ENCODE measurements around the gene ARHGEF16. TPM values are rescaled to one million over a fixed set of nuclear protein-coding genes. Genes with fewer than 3 reads are reported as not detected.

Gene ARHGEF16
- total RNA-seq, 2 experiments from 2014 or later = not detected

- H3K27me3 Mint-ChIP-seq = no peaks in the 10 kb centered on the region
- ChIA-PET POLR2A (no interaction called here), CTCF (no interaction called here)
- no peak overlapping the region for H3K4me3 Mint-ChIP-seq
- no peaks in the 10 kb centered on the region for H3K36me3 Mint-ChIP-seq (ENCODE audit: low read depth)
- no peak overlapping the region for H3K27ac Mint-ChIP-seq
- H3K9me3 Mint-ChIP-seq = no peaks in the 10 kb centered on the region
- DNase-seq = no peak
- no peaks in the 10 kb centered on the region for H3K4me1 Mint-ChIP-seq
These were observed 12.1 kb downstream of the ARHGEF16 start for GRCh38 chr1:3466366-3467075.

- no peaks in the 10 kb centered on the region for H3K27me3 Mint-ChIP-seq
- H3K4me3 Mint-ChIP-seq = no peak overlapping the region
- CTCF ChIA-PET = no interaction called here
- H3K4me1 Mint-ChIP-seq = no peaks in the 10 kb centered on the region
- no peak overlapping the region for H3K27ac Mint-ChIP-seq
- POLR2A ChIA-PET = no interaction called here
- DNase-seq = no peak
- H3K36me3 Mint-ChIP-seq (ENCODE audit: low read depth) = no peaks in the 10 kb centered on the region
- no peaks in the 10 kb centered on the region for H3K9me3 Mint-ChIP-seq
These were observed 12.9 kb downstream of the ARHGEF16 start for GRCh38 chr1:3467096-3468036.

GRCh38 chr1:3468236-3469103 is 14.0 kb downstream of the ARHGEF16 start:
- Mint-ChIP-seq H3K27me3 (no peaks in the 10 kb centered on the region), H3K27ac (no peak overlapping the region), H3K9me3 (no peaks in the 10 kb centered on the region), H3K36me3 (ENCODE audit: low read depth) (no peaks in the 10 kb centered on the region), H3K4me1 (no peaks in the 10 kb centered on the region), H3K4me3 (no peak overlapping the region)
- CTCF ChIA-PET = no interaction called here
- no peak for DNase-seq
- POLR2A ChIA-PET = no interaction called here

- ChIA-PET CTCF (no interaction called here), POLR2A (no interaction called here)
- H3K4me1 Mint-ChIP-seq = no peaks in the 10 kb centered on the region
- DNase-seq = no peak
- no peaks in the 10 kb centered on the region for H3K9me3 Mint-ChIP-seq
- H3K27me3 Mint-ChIP-seq = no peaks in the 10 kb centered on the region
- no peak overlapping the region for H3K4me3 Mint-ChIP-seq
- no peak overlapping the region for H3K27ac Mint-ChIP-seq
- no peaks in the 10 kb centered on the region for H3K36me3 Mint-ChIP-seq (ENCODE audit: low read depth)
These were observed 14.8 kb downstream of the ARHGEF16 start for GRCh38 chr1:3469104-3469848.

- Mint-ChIP-seq H3K36me3 (ENCODE audit: low read depth) (no peaks in the 10 kb centered on the region), H3K4me3 (no peak overlapping the region), H3K27me3 (no peaks in the 10 kb centered on the region), H3K9me3 (no peaks in the 10 kb centered on the region), H3K27ac (no peak overlapping the region), H3K4me1 (no peaks in the 10 kb centered on the region)
- POLR2A ChIA-PET = no interaction called here
- CTCF ChIA-PET = no interaction called here
- no peak for DNase-seq
These were observed 15.6 kb downstream of the ARHGEF16 start for GRCh38 chr1:3469849-3470649.

GRCh38 chr1:3470650-3471355 is 16.3 kb downstream of the ARHGEF16 start:
- Mint-ChIP-seq H3K27ac (no peak overlapping the region), H3K4me3 (no peak overlapping the region), H3K9me3 (no peaks in the 10 kb centered on the region), H3K27me3 (no peaks in the 10 kb centered on the region), H3K4me1 (no peaks in the 10 kb centered on the region), H3K36me3 (ENCODE audit: low read depth) (no peaks in the 10 kb centered on the region)
- no peak for DNase-seq
- CTCF ChIA-PET = no interaction called here
- POLR2A ChIA-PET = no interaction called here

GRCh38 chr1:3471356-3472087 is 17.1 kb downstream of the ARHGEF16 start:
- Mint-ChIP-seq H3K27ac (no peak overlapping the region), H3K9me3 (no peaks in the 10 kb centered on the region), H3K27me3 (no peaks in the 10 kb centered on the region), H3K36me3 (ENCODE audit: low read depth) (no peaks in the 10 kb centered on the region), H3K4me3 (no peak overlapping the region), H3K4me1 (no peaks in the 10 kb centered on the region)
- no peak for DNase-seq
- POLR2A ChIA-PET = no interaction called here
- CTCF ChIA-PET = no interaction called here

- POLR2A ChIA-PET = no interaction called here
- DNase-seq = no peak
- Mint-ChIP-seq H3K36me3 (ENCODE audit: low read depth) (no peaks in the 10 kb centered on the region), H3K4me1 (no peaks in the 10 kb centered on the region), H3K27me3 (no peaks in the 10 kb centered on the region), H3K9me3 (no peaks in the 10 kb centered on the region), H3K4me3 (no peak overlapping the region), H3K27ac (no peak overlapping the region)
- CTCF ChIA-PET = no interaction called here
These were observed 17.8 kb downstream of the ARHGEF16 start for GRCh38 chr1:3472088-3472850.

GRCh38 chr1:3472906-3473305 is 18.4 kb downstream of the ARHGEF16 start:
- no peaks in the 10 kb centered on the region for H3K27me3 Mint-ChIP-seq
- POLR2A ChIA-PET = no interaction called here
- H3K4me3 Mint-ChIP-seq = no peak overlapping the region
- H3K4me1 Mint-ChIP-seq = no peaks in the 10 kb centered on the region
- CTCF ChIA-PET = no interaction called here
- H3K9me3 Mint-ChIP-seq = no peaks in the 10 kb centered on the region
- DNase-seq = no peak
- no peak overlapping the region for H3K27ac Mint-ChIP-seq
- H3K36me3 Mint-ChIP-seq (ENCODE audit: low read depth) = no peaks in the 10 kb centered on the region

GRCh38 chr1:3473381-3473844 is 18.9 kb downstream of the ARHGEF16 start:
- H3K36me3 Mint-ChIP-seq (ENCODE audit: low read depth) = no peaks in the 10 kb centered on the region
- H3K27me3 Mint-ChIP-seq = no peaks in the 10 kb centered on the region
- ChIA-PET CTCF (no interaction called here), POLR2A (no interaction called here)
- H3K9me3 Mint-ChIP-seq = no peaks in the 10 kb centered on the region
- no peaks in the 10 kb centered on the region for H3K4me1 Mint-ChIP-seq
- H3K4me3 Mint-ChIP-seq = no peak overlapping the region
- no peak for DNase-seq
- H3K27ac Mint-ChIP-seq = no peak overlapping the region

- no peaks in the 10 kb centered on the region for H3K4me1 Mint-ChIP-seq
- H3K9me3 Mint-ChIP-seq = no peaks in the 10 kb centered on the region
- ChIA-PET POLR2A (no interaction called here), CTCF (no interaction called here)
- no peak for DNase-seq
- no peaks in the 10 kb centered on the region for H3K36me3 Mint-ChIP-seq (ENCODE audit: low read depth)
- no peak overlapping the region for H3K4me3 Mint-ChIP-seq
- no peaks in the 10 kb centered on the region for H3K27me3 Mint-ChIP-seq
- H3K27ac Mint-ChIP-seq = no peak overlapping the region
These were observed 19.6 kb downstream of the ARHGEF16 start for GRCh38 chr1:3474016-3474415.

Data from activated CD4-positive, alpha-beta memory T cell treated with anti-CD3 and anti-CD28 coated beads, Interleukin-2, amount 10 ng/mL, durations not matched to agents 7 days and 5 days (primary cell).